RCC 7860 (cell line): ENCODE data around the gene CDC42SE2.
"Not testable (repeated sequence)": the region's sequence is repeated elsewhere in the genome, so short reads cannot be mapped to it uniquely, and the experiment has no call there.

Source experiments
- DNase-seq: peaks from one replicate; pipeline ENCODE4 v3.0.0-alpha.2; 2015; ENCODE audit warnings: low spot score
- FAIRE-seq: peaks from 2 replicates; lab custom pipeline; 2012; peaks lifted over from hg19 to GRCh38; lab: Jason Lieb, UNC

Gene CDC42SE2

DNA sequence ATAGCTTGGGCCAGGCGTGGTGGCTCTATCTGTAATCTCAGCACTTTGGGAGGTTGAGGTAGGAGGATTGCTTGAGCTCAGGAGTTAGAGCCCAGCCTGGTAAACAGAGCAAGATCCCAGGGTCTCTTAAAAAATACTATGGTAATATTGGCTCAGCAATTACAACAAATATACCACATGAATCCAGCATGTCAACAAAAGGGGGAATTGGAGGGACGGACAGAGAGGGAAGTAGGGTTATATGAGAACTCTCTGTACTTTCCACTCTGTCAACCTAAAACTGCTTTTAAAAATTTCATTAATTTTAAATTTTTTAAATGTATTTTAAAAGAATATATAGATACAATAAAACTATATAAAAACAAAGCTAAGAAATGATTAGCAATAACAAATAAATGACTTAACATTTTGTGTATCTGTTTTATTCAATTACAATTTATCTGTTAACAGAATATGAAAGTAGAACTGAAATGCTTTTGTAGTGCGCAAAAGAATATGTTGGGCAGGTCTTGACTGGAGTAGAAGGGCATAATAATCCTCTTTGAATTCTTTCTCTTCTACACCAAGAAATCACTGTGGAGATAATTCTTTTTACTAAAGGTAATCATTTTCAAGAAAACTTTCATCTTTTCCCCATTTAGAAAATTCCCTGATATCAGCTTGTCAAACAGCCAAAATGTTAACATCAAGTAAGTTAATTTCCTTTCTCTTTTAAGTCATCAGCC is 12.9 kb upstream of the CDC42SE2 start:
- FAIRE-seq, result peak; percentile 23
- no peak for DNase-seq

GRCh38 chr5:131252824-131253171 is 11.1 kb upstream of the CDC42SE2 start:
- FAIRE-seq, result no peak
- no peak for DNase-seq

DNA sequence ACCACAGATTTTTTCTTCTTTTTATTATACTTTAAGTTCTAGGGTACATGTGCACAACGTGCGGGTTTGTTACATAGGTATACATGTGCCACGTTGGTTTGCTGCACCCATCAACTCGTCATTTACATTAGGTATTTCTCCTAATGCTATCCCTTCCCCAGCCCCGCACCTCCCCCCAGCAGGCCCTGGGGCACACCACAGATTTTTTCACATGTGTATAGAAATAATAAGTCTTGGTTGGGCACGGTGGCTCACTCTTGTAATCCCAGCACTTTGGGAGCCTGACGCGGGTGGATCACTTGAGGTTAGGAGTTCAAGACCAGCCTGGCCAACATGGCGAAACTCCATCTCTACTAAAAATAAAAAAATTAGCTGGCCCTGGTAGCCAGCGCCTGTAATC is 9.8 kb upstream of the CDC42SE2 start:
- not testable (repeated sequence) for FAIRE-seq, DNase-seq

GRCh38 chr5:131254741-131255140 is 9.1 kb upstream of the CDC42SE2 start:
- FAIRE-seq (no peak), DNase-seq (no peak)

DNA sequence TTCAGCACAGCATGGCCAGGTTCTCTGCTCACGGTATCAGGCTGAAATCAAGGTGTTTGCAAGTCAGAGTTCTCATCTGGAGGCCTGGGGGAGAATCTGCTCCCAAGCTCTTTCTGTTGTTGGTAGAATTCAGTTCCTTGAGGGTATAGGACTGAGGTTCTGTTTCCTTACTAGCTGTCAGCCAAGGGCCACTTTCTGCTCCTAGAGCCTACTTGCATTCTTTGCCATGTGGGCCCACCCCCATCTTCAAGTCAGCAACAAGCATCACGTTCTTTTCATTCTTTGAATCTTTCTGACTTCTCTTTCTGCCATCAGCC is 7.4 kb upstream of the CDC42SE2 start:
- DNase-seq (no peak), FAIRE-seq (no peak)

DNA sequence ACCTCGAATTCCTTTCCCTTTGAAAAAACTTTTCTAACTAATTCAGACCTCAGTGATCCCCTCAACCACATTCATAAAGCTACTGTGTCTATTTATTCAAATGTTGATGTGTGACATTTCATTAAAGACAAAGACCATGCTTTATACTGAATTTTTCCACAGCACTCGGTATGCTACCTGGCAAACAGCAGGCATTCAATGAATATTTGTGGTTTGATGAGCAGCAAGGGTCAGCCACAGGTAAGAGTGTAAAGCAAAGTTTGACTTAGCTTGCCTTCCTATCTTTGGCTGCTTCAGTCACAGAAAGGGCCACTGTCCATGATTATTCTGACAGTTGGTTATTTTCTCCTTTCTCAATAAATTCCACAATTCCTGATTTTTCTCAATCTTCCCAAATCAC is 5.1 kb upstream of the CDC42SE2 start:
- DNase-seq, result no peak
- no peak for FAIRE-seq

GRCh38 chr5:131259326-131259725 is 4.5 kb upstream of the CDC42SE2 start:
- peak; percentile 20 for FAIRE-seq
- DNase-seq, result no peak

DNA sequence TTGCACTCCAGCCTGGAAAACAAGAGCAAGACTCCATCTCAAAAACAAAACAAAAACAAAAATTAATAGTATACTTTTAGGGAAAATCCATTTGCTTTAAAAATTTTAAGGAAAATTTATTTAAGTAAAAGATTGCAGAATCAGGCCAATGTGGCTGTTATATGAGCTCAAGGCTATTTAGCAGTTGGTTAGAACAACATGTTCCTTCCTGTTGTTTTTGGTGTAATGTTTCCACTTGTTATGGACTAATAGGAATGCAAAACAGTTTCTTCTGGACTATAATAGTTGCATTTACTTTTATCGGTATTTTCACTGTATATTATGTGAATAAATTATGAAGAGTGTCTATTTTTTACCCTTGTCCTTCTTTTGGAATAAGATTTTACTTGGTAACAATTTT is 3.0 kb upstream of the CDC42SE2 start:
- FAIRE-seq, result no peak
- DNase-seq, result no peak

- DNase-seq (no peak), FAIRE-seq (no peak)
Observed at GRCh38 chr5:131261483-131261882, 2.4 kb upstream of the CDC42SE2 start.

- FAIRE-seq (no peak), DNase-seq (no peak)
Observed at GRCh38 chr5:131262953-131263541, 806 bp upstream of the CDC42SE2 start.

- FAIRE-seq (no peak), DNase-seq (no peak)
Observed at GRCh38 chr5:131264451-131265099, 722 bp downstream of the CDC42SE2 start.

DNA sequence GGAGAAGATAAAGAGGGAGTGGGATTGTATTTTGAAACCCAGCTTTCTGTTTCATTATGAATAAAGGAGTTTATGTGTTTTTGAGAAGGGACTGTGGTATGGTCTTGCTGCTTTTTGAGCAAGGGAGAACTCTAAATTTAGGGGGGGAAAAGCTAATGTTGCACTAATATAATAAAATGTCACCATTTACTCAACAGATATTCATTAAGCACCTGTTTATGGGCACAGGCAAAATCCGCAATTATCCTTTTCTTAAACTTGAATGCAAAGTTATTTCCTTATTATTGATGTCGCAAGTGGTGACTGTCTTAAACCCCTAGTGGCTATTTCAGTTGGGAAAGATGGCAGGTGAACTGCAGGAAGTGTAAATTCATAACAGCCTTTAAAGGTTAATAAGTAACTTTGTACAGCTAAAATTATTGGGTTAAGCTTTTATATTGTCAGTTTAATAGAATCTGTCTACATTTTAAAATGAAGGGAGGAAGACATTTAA is 1.5 kb downstream of the CDC42SE2 start:
- peak; percentile 48 for DNase-seq
- FAIRE-seq, result peak; percentile 80

DNA sequence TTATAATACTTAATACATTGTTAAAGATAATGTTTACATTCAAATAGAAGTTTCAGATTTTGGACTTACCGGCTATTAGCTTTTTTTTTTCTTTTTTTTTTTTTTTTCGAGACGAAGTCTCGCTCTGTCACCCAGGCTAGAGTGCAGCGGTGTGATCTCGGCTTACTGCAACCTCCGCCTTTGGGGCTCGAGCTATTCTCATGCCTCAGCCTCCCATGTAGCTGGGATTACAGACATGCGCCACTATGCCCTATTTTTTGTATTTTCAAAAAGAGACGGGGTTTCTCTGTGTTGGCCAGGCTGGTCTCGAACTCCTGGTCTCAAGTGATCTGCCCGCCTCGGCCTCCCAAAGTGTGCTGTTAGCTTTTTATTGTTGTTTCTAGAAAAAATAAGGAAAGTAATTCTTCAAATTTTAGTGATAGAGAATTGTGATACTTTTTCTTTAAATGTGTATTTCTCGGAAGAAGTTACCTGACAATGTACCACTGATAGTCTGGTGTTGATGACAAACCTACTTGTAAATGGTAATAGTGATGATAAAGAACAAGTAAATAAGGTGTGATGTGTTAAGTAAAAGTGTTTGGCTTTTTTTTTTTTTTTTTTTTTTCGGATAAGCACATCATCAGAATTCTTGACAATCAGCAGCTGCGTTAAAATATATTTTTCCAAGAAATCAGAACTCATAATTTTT is 2.7 kb downstream of the CDC42SE2 start:
- DNase-seq, result no peak
- FAIRE-seq, result no peak

GRCh38 chr5:131268758-131269370 is 5.0 kb downstream of the CDC42SE2 start:
- no peak for DNase-seq
- no peak for FAIRE-seq

GRCh38 chr5:131270809-131271208 is 7.0 kb downstream of the CDC42SE2 start:
- DNase-seq (peak; percentile 59), FAIRE-seq (peak; percentile 70)

- FAIRE-seq, DNase-seq: not testable (repeated sequence)
Observed at GRCh38 chr5:131271888-131272287, 8.0 kb downstream of the CDC42SE2 start.

- FAIRE-seq (no peak), DNase-seq (no peak)
Observed at GRCh38 chr5:131272307-131272706, 8.5 kb downstream of the CDC42SE2 start.

DNA sequence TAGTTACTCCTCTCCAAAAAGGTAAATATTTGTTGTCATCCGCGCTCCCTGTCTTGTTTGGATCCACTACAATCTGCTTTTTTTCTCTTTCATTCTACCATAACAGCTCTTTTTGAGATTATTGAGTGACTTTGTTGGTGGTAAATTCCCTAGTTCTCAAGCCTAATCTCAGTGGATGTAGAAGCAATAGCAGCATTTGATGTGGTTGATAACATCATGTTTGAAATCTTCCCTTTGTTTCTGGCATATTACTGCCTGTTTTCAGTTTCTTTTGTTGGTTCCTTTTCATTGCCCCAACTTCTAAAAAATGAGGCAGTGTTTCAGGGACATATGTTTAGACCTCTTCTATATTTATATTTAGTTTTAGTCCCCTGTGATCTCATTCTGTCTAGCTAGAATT is 8.9 kb downstream of the CDC42SE2 start:
- FAIRE-seq (no peak), DNase-seq (no peak)

- FAIRE-seq (no peak), DNase-seq (no peak)
Observed at GRCh38 chr5:131274326-131275063, 10.6 kb downstream of the CDC42SE2 start.

GRCh38 chr5:131276072-131276471 is 12.2 kb downstream of the CDC42SE2 start:
- FAIRE-seq, result no peak
- DNase-seq, result no peak

DNA sequence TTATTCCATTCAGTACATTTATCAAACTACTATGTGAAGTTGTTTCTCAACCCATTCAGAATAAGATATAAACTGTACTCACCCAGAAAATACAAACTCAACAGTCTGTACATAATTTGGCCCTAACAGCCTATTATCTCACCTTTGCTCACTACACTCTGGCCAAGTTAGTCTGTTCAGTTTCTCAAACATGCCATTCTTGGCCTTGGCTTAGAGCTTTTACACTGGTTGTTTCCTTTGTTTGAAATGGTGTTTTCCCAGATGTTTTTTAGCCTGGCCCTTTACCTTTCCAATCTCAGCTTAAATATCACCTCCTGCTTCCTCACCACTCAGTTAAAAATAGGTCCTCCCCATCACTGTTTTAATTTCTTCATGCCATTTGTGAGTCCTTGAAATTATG is 13.6 kb downstream of the CDC42SE2 start:
- no peak for FAIRE-seq
- no peak for DNase-seq
